Immature natural killer cell (primary cell): ENCODE data around the gene ADGRG2. TPM values are rescaled to one million over a fixed set of nuclear protein-coding genes. Genes with fewer than 3 reads are reported as not detected.
"Not testable (repeated sequence)": the region's sequence is repeated elsewhere in the genome, so short reads cannot be mapped to it uniquely, and the experiment has no call there.

ENCODE experiments used
- DNase-seq, 3 donors: peaks; one replicate each; pipeline ENCODE4 v3.0.0; 2022; ENCODE audit warnings: mixed read lengths in 1 of 3
- H3K27ac Mint-ChIP-seq, 6 donors: one replicate each; pipeline ENCODE4 v1.8.0; 2020; ENCODE audit warnings: mixed read lengths in 6 of 6, mild to moderate bottlenecking in 5 of 6, inconsistent platforms in 4 of 6, moderate library complexity in 3 of 6
- H3K27me3 Mint-ChIP-seq, 3 donors: one replicate each; pipeline ENCODE4 v1.8.0; 2020 to 2021; ENCODE audit warnings: low read depth in 3 of 3, mild to moderate bottlenecking in 3 of 3, mixed read lengths in 3 of 3, moderate library complexity in 3 of 3, inconsistent platforms in 1 of 3
- H3K36me3 Mint-ChIP-seq, 3 donors: one replicate each; pipeline ENCODE4 v1.8.0; 2020; ENCODE audit warnings: mixed read lengths in 3 of 3, inconsistent platforms in 2 of 3, mild to moderate bottlenecking in 2 of 3
- H3K4me1 Mint-ChIP-seq, 2 donors: one replicate each; pipeline ENCODE4 v1.8.0; 2020; ENCODE audit warnings: inconsistent platforms in 2 of 2, mild to moderate bottlenecking in 2 of 2, mixed read lengths in 2 of 2, moderate library complexity in 1 of 2
- H3K4me3 Mint-ChIP-seq, 5 donors: one replicate each; pipeline ENCODE4 v1.8.0; 2020; ENCODE audit warnings: mild to moderate bottlenecking in 5 of 5, mixed read lengths in 5 of 5, inconsistent platforms in 3 of 5, moderate library complexity in 3 of 5
- H3K9me3 Mint-ChIP-seq, 6 donors: one replicate each; pipeline ENCODE4 v1.8.0; 2020; ENCODE audit warnings: mild to moderate bottlenecking in 6 of 6, mixed read lengths in 6 of 6, inconsistent platforms in 4 of 6, moderate library complexity in 3 of 6
- polyA plus RNA-seq, 3 donors: library from polyadenylated mRNA; unstranded; fragments of 300-500 nt; fragmentation: Illumina TruSeq; gene quantifications; one replicate each; pipeline ENCODE4 v1.2.3, GENCODE V29; 2021

The ADGRG2 gene
- polyA plus RNA-seq, 3 donors from 2014 or later, result not detected

GRCh38 chrX:18981124-18981807, 141.0 kb downstream of the ADGRG2 start:
- DNase-seq, result no peak
- Mint-ChIP-seq H3K4me3 (no peak overlapping the region), H3K4me1 (peaks cover 12 to 22% of the 10 kb centered on the region in 2 donors), H3K27me3 (peaks cover 5 to 9% (median 6%) of the 10 kb centered on the region in 3 donors), H3K36me3 (peaks cover 0 to 3% (median 0%) of the 10 kb centered on the region in 3 donors), H3K9me3 (peaks cover 0 to 2% (median 0%) of the 10 kb centered on the region in 6 donors), H3K27ac (no peak overlapping the region)

- not testable (repeated sequence) for H3K27ac Mint-ChIP-seq, H3K36me3 Mint-ChIP-seq, H3K4me3 Mint-ChIP-seq, H3K27me3 Mint-ChIP-seq, DNase-seq, H3K9me3 Mint-ChIP-seq
- peaks cover 11 to 16% of the 10 kb centered on the region in 2 donors for H3K4me1 Mint-ChIP-seq
Observed at GRCh38 chrX:18980262-18980661, 142.0 kb downstream of the ADGRG2 start.

GRCh38 chrX:18974993-18975392, 147.3 kb downstream of the ADGRG2 start:
- Mint-ChIP-seq H3K36me3 (peaks cover 0 to 3% (median 3%) of the 10 kb centered on the region in 3 donors), H3K9me3 (peaks cover 0 to 2% (median 0%) of the 10 kb centered on the region in 6 donors), H3K27ac (no peak overlapping the region), H3K27me3 (peaks cover 2 to 7% (median 4%) of the 10 kb centered on the region in 3 donors), H3K4me1 (no peaks in the 10 kb centered on the region), H3K4me3 (no peak overlapping the region)
- DNase-seq, result no peak

- peaks cover 2 to 7% (median 2%) of the 10 kb centered on the region in 3 donors for H3K27me3 Mint-ChIP-seq
- H3K9me3 Mint-ChIP-seq, result peaks cover 0 to 2% (median 0%) of the 10 kb centered on the region in 6 donors
- H3K27ac Mint-ChIP-seq, result no peak overlapping the region
- peaks cover 0 to 3% (median 0%) of the 10 kb centered on the region in 3 donors for H3K36me3 Mint-ChIP-seq
- no peaks in the 10 kb centered on the region for H3K4me1 Mint-ChIP-seq
- DNase-seq, result no peak
- H3K4me3 Mint-ChIP-seq, result no peak overlapping the region
Observed at GRCh38 chrX:18973527-18974192, 148.6 kb downstream of the ADGRG2 start.

- H3K27me3 Mint-ChIP-seq, result peaks cover 2 to 7% (median 2%) of the 10 kb centered on the region in 3 donors
- H3K4me1 Mint-ChIP-seq, result no peaks in the 10 kb centered on the region
- no peak overlapping the region for H3K27ac Mint-ChIP-seq
- peaks cover 0 to 3% (median 0%) of the 10 kb centered on the region in 3 donors for H3K36me3 Mint-ChIP-seq
- peaks cover 0 to 2% (median 0%) of the 10 kb centered on the region in 6 donors for H3K9me3 Mint-ChIP-seq
- DNase-seq, result no peak
- H3K4me3 Mint-ChIP-seq, result no peak overlapping the region
Observed at GRCh38 chrX:18971506-18971905, 150.8 kb downstream of the ADGRG2 start.

- H3K4me3 Mint-ChIP-seq, result no peak overlapping the region
- no peak for DNase-seq
- no peaks in the 10 kb centered on the region for H3K4me1 Mint-ChIP-seq
- H3K27ac Mint-ChIP-seq, result no peak overlapping the region
- peaks cover 0 to 2% (median 0%) of the 10 kb centered on the region in 6 donors for H3K9me3 Mint-ChIP-seq
- peaks cover 2 to 4% (median 2%) of the 10 kb centered on the region in 3 donors for H3K27me3 Mint-ChIP-seq
- H3K36me3 Mint-ChIP-seq, result peaks cover 0 to under 1% (median 0%) of the 10 kb centered on the region in 3 donors
Observed at GRCh38 chrX:18970465-18970864, 151.8 kb downstream of the ADGRG2 start.

GRCh38 chrX:18966624-18967023, 155.6 kb downstream of the ADGRG2 start:
- Mint-ChIP-seq H3K9me3 (peaks cover 0 to 2% (median 0%) of the 10 kb centered on the region in 6 donors), H3K27ac (no peak overlapping the region), H3K36me3 (no peaks in the 10 kb centered on the region)

GRCh38 chrX:18964901-18965300, 157.4 kb downstream of the ADGRG2 start:
- Mint-ChIP-seq H3K9me3 (no peaks in the 10 kb centered on the region), H3K36me3 (no peaks in the 10 kb centered on the region), H3K27ac (no peak overlapping the region), H3K4me1 (peaks cover 21 to 28% of the 10 kb centered on the region in 2 donors), H3K27me3 (peaks cover 0 to 4% (median 2%) of the 10 kb centered on the region in 3 donors), H3K4me3 (no peak overlapping the region)
- DNase-seq, result no peak

More at GRCh38 chrX:18966624-18967023, 155.6 kb downstream of the ADGRG2 start:
- peaks cover 0 to 4% (median 2%) of the 10 kb centered on the region in 3 donors for H3K27me3 Mint-ChIP-seq
- H3K4me3 Mint-ChIP-seq, result no peak overlapping the region
- peaks cover 17% of the 10 kb centered on the region in 2 donors for H3K4me1 Mint-ChIP-seq
- DNase-seq, result no peak

- Mint-ChIP-seq H3K4me1 (peaks cover 24 to 35% of the 10 kb centered on the region in 2 donors), H3K27me3 (peaks cover 0 to 4% (median 2%) of the 10 kb centered on the region in 3 donors), H3K9me3 (no peaks in the 10 kb centered on the region), H3K27ac (peak overlapping the region in 1 of 6 donors; percentile 4), H3K4me3 (peak overlapping the region in 1 of 5 donors; percentile 38), H3K36me3 (no peaks in the 10 kb centered on the region)
- DNase-seq, result no peak
Observed at GRCh38 chrX:18964026-18964425, 158.2 kb downstream of the ADGRG2 start.

GRCh38 chrX:18962329-18962728, 159.9 kb downstream of the ADGRG2 start:
- Mint-ChIP-seq H3K4me1 (peaks cover 24 to 37% of the 10 kb centered on the region in 2 donors), H3K4me3 (no peak overlapping the region), H3K9me3 (no peaks in the 10 kb centered on the region), H3K27me3 (peaks cover 0 to 4% (median 2%) of the 10 kb centered on the region in 3 donors), H3K27ac (no peak overlapping the region), H3K36me3 (no peaks in the 10 kb centered on the region)
- no peak for DNase-seq

GRCh38 chrX:18961686-18962085, 160.6 kb downstream of the ADGRG2 start:
- DNase-seq, result no peak
- H3K9me3 Mint-ChIP-seq, result no peaks in the 10 kb centered on the region
- no peaks in the 10 kb centered on the region for H3K36me3 Mint-ChIP-seq
- H3K27ac Mint-ChIP-seq, result peak overlapping the region in 2 of 6 donors; percentile 4 to 42
- peaks cover 0 to 4% (median 2%) of the 10 kb centered on the region in 3 donors for H3K27me3 Mint-ChIP-seq
- peaks cover 24 to 37% of the 10 kb centered on the region in 2 donors for H3K4me1 Mint-ChIP-seq
- H3K4me3 Mint-ChIP-seq, result no peak overlapping the region

- no peaks in the 10 kb centered on the region for H3K9me3 Mint-ChIP-seq
- no peak for DNase-seq
- no peak overlapping the region for H3K4me3 Mint-ChIP-seq
- peaks cover 0 to under 1% (median 0%) of the 10 kb centered on the region in 3 donors for H3K36me3 Mint-ChIP-seq
- no peak overlapping the region for H3K27ac Mint-ChIP-seq
- peaks cover 6 to 18% of the 10 kb centered on the region in 2 donors for H3K4me1 Mint-ChIP-seq
- H3K27me3 Mint-ChIP-seq, result no peaks in the 10 kb centered on the region
Observed at GRCh38 chrX:18956303-18957032, 165.8 kb downstream of the ADGRG2 start.

GRCh38 chrX:18955676-18956075, 166.6 kb downstream of the ADGRG2 start:
- DNase-seq, result no peak
- Mint-ChIP-seq H3K4me3 (no peak overlapping the region), H3K27ac (no peak overlapping the region), H3K4me1 (peaks cover 6 to 16% of the 10 kb centered on the region in 2 donors), H3K36me3 (peaks cover 0 to 4% (median 0%) of the 10 kb centered on the region in 3 donors), H3K9me3 (no peaks in the 10 kb centered on the region), H3K27me3 (peaks cover 0 to 3% (median 2%) of the 10 kb centered on the region in 3 donors)
